Adrenal gland (tissue), 12 donors: ENCODE measurements around the gene HHIPL2. TPM values are rescaled to one million over a fixed set of nuclear protein-coding genes. Genes with fewer than 3 reads are reported as not detected.

Experiments
- DNase-seq, 7 donors: peaks; one replicate each; pipeline ENCODE4 v3.0.0-alpha.2; 2019 to 2020
- H3K27ac ChIP-seq, 5 donors: fragments of 200-600 bp; sonication (generic) in 4 of 5; 1 replicate in 3 of 5; 2 replicates in 2 of 5; pipeline versions ENCODE4 v1.5.1 to v1.8.0; 2016 to 2020; ENCODE audit warnings: mild to moderate bottlenecking in 1 of 5
- H3K27me3 ChIP-seq: fragments of 200-600 bp; 2 replicates; pipeline ENCODE4 v1.8.0; 2021
- H3K36me3 ChIP-seq, 2 donors: fragments of 200-600 bp; replicated peaks in 1 of 2; 1 replicate in 1 of 2; 2 replicates in 1 of 2; pipeline versions ENCODE4 v1.5.1 to v1.8.0; 2018 to 2022
- H3K4me1 ChIP-seq, 2 donors: fragments of 200-600 bp; replicated peaks in 1 of 2; 1 replicate in 1 of 2; 2 replicates in 1 of 2; pipeline versions ENCODE4 v1.5.1 to v1.8.0; 2018 to 2021
- H3K4me3 ChIP-seq, 4 donors: fragments of 200-600 bp; sonication (generic) in 3 of 4; one replicate each; pipeline ENCODE4 v1.5.1; 2016 to 2018
- H3K9me3 ChIP-seq, 3 donors: fragments of 200-600 bp; sonication (generic) in 1 of 3; replicated peaks in 1 of 3; 1 replicate in 2 of 3; 2 replicates in 1 of 3; pipeline versions ENCODE4 v1.5.1 to v1.8.0; 2016 to 2021
- CTCF ChIP-seq, 6 experiments: fragments of 450-650 bp in 4 of 6; fragments of 200-600 bp in 2 of 6; sonication (generic) in 1 of 6; IDR thresholded peaks; 1 replicate in 5 of 6; 2 replicates in 1 of 6; pipeline versions ENCODE4 v1.5.1 to v1.8.0; 2016 to 2021; ENCODE audit warnings: antibody characterized with exemption in 6 of 6, mild to moderate bottlenecking in 2 of 6, moderate library complexity in 1 of 6
- POLR2A ChIP-seq, 2 donors: fragments of 450-650 bp; IDR thresholded peaks; one replicate each; pipeline ENCODE4 v1.6.1; 2017; ENCODE audit warnings: antibody characterized with exemption in 2 of 2, mild to moderate bottlenecking in 2 of 2, moderate library complexity in 1 of 2
- WGBS, 4 donors: extraction: QIAGEN DNeasy Blood & Tissue Kit in 2 of 4; methylation state at CpG; one replicate each; pipeline versions ENCODE4 v1.1.5 to v1.1.7; 2013 to 2017; 5-methylcytosine and 5-hydroxymethylcytosine counted together
- intact Hi-C, 2 donors: fragments of 100-400 bp; cut with DNase I; formaldehyde crosslinking; loops; one replicate each; pipeline versions ENCODE4 v1.14.1 to v1.15.0; 2022 to 2023
- polyA plus RNA-seq, 3 donors: library from polyadenylated mRNA; stranded (reverse); fragments of 200-250 nt in 2 of 3; fragments of 350-450 nt in 1 of 3; fragmentation: Illumina TruSeq in 1 of 3; extraction: RNeasy Lipid Tissue Mini Kit (QIAGEN cat#74804) in 1 of 3; gene quantifications; one replicate each; pipeline ENCODE4 v1.2.3, GENCODE V29; 2013 to 2014
- total RNA-seq, 9 donors: library from RNA; depleted of rRNA in 4 of 9; stranded (reverse); fragments of >200 nt in 4 of 9; fragments of 120-200 nt in 1 of 9; fragmentation: NEBNext Ultra II Directional in 1 of 9; extraction: Animal tissue kit (Norgen Biotek cat#: 25700) in 1 of 9; gene quantifications; one replicate each; pipeline versions ENCODE4 v1.1.0 to v1.2.4, GENCODE V29; 2013 to 2023
- donor health status: healthy with polysubstance abuse.
- donor health status: Bipolar disorder and iron deficiency.
- donor health status: DM: yes; HTN: yes; CAD: no.
- donor health status: DM: no; HTN: no; CAD: no.
- donor health status: DM: no; HTN: no; CAD: no.
- donor health status: DM: yes; HTN: yes; CAD: no.

HHIPL2 gene
- total and polyA plus RNA-seq, 12 donors, result 0.11 to 3.4 (median 0.57) TPM; not detected in 4

DNA sequence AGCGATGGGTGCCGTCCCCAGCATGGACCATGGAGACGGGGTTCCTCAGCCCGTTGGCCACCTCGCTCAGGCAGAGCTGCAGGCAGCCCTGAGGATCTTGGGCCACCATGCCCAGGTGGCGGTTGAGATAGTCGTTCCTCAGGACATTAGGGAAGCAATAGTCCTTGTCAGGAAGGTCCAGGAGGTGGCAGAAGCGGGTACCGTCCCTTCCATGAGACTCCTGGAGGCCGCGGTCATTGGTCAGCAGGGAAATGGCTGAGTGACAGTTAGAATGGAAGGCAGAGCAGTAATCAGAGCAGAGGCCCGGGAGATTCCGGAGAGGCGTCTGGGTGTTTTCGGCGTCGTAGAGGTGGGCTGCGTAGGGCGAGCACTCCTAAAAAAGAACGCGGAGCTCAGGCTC, 4.1 kb downstream of the HHIPL2 start:
- intact Hi-C loops, result no loop called here
- Histone ChIP-seq H3K27ac (no peak overlapping the region), H3K9me3 (no peaks in the 10 kb centered on the region), H3K4me1 (no peaks in the 10 kb centered on the region), H3K27me3 (no peaks in the 10 kb centered on the region), H3K4me3 (no peak overlapping the region), H3K36me3 (no peaks in the 10 kb centered on the region)
- no peak for TF ChIP-seq POLR2A (IDR thresholded peaks at IDR 0.05)
- TF ChIP-seq CTCF (IDR thresholded peaks at IDR 0.05), result no peak
- DNase-seq, result no peak
- WGBS, 4 donors, result 88 to 91% (median 90%) methylated on average over 15 to 21 of the region's 21 CpGs

DNA sequence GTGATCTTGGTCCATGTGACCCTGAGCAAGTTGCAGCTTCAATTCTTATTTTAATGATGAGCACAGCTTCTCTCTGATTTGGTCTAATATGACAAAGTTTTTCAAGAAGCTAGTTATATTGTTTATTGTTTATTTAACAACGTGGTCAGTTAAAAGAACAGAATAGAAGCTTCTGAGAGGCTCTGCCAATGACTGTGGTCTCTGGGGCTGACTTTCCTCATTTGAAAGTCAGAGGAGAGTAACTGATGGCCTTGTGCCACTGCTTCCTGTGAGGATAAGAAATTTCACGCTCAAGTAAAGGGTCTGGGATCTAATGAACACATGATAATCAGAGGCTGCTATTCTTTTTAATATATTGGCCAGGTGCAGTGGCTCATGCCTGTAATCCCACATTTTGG, 7.3 kb downstream of the HHIPL2 start:
- Histone ChIP-seq H3K9me3 (no peaks in the 10 kb centered on the region), H3K27ac (no peak overlapping the region), H3K4me3 (no peak overlapping the region), H3K4me1 (no peaks in the 10 kb centered on the region), H3K27me3 (no peaks in the 10 kb centered on the region), H3K36me3 (no peaks in the 10 kb centered on the region)
- TF ChIP-seq POLR2A (IDR thresholded peaks at IDR 0.05) (no peak), CTCF (IDR thresholded peaks at IDR 0.05) (no peak)
- no peak for DNase-seq
- 37 to 59% (median 46%) methylated on average over 2 of the region's 2 CpGs for WGBS, 4 donors
- intact Hi-C loops, result no loop called here

DNA sequence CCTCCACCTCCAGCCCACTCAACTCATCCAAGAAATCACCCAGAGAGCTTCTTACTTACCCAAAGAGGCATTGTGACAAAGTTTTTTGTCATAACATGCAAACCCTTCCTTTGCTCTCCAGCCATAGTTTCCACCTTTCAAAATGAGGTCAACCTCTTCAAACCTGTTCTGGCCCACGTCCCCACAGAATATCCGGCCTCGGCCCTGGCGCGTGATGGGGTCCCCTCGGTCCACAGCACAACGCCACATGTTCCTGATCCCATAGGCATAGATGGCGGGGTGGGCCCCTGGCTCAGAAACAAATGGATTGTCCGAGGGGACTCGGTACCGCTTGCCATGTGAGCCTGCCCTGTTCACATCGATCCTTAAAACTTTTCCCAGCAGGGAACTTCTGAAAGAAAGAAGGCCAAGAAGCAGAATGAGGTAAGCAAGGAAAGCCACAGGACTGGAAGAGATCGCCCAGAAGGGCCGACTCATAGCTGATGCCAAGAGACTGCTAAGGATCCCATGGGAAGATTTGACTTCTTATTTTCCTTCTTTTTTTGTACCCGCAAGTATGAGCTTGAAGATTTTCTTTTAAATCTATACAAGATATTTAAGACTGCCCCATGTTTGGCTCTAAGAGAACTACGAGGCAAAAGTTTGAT, 7.8 kb downstream of the HHIPL2 start:
- no peak overlapping the region for H3K4me3 ChIP-seq
- no peaks in the 10 kb centered on the region for H3K9me3 ChIP-seq
- no peak overlapping the region for H3K27ac ChIP-seq
- H3K27me3 ChIP-seq, result no peaks in the 10 kb centered on the region
- DNase-seq, result no peak
- no peaks in the 10 kb centered on the region for H3K36me3 ChIP-seq
- intact Hi-C loops, result no loop called here
- 82 to 93% (median 82%) methylated on average over 9 to 16 of the region's 16 CpGs for WGBS, 4 donors
- H3K4me1 ChIP-seq, result no peaks in the 10 kb centered on the region
- no peak for TF ChIP-seq POLR2A (IDR thresholded peaks at IDR 0.05)
- no peak for TF ChIP-seq CTCF (IDR thresholded peaks at IDR 0.05)

GRCh38 chr1:222535455-222535854, 12.4 kb downstream of the HHIPL2 start:
- Histone ChIP-seq H3K9me3 (no peaks in the 10 kb centered on the region), H3K4me3 (no peak overlapping the region), H3K27ac (no peak overlapping the region), H3K36me3 (no peaks in the 10 kb centered on the region), H3K4me1 (no peaks in the 10 kb centered on the region), H3K27me3 (no peaks in the 10 kb centered on the region)
- DNase-seq, result no peak
- no peak for TF ChIP-seq POLR2A (IDR thresholded peaks at IDR 0.05)
- TF ChIP-seq CTCF (IDR thresholded peaks at IDR 0.05), result no peak
- 55 to 71% (median 62%) methylated on average over 5 of the region's 5 CpGs for WGBS, 4 donors
- intact Hi-C loops, result no loop called here
